ENCODE measurements around the gene PALM. TPM values are rescaled to one million over a fixed set of nuclear protein-coding genes. Genes with fewer than 3 reads are reported as not detected.
A peak's percentile ranks its signal among the peaks of the same experiment; 100 is the strongest.

PALM gene
- total and polyA plus RNA-seq, 3 experiments from 2014 or later = not detected

GRCh38 chr19:704447-704741 is 4.3 kb upstream of the PALM start:
- H3K27ac Mint-ChIP-seq = no peak overlapping the region
- Histone ChIP-seq H3K4me3 (ENCODE audit: low read length) (peak overlapping the region; percentile 25), H3K36me3 (ENCODE audit: insufficient read depth, low read length) (no peaks in the 10 kb centered on the region), H3K27me3 (ENCODE audit: insufficient read depth, low read length, poor library complexity, severe bottlenecking) (peaks cover 8% of the 10 kb centered on the region), H3K4me1 (ENCODE audit: insufficient read depth, low read length) (peaks cover 7% of the 10 kb centered on the region), H3K27ac (ENCODE audit: low read depth, low read length) (no peak overlapping the region), H3K9me3 (ENCODE audit: low read length) (no peaks in the 10 kb centered on the region)
- ChIA-PET CTCF (no interaction called here), POLR2A (interaction anchor here (1.4 kb wide), 1 partner anchor 23 kb away, joined by 3 read pairs; no protein-coding TSS in a partner anchor)
- peaks cover 0 to 8% (median 0%) of the 10 kb centered on the region in 5 donors for H3K9me3 Mint-ChIP-seq
- no peaks in the 10 kb centered on the region for H3K36me3 Mint-ChIP-seq
- H3K27me3 Mint-ChIP-seq = peaks cover 27 to 32% of the 10 kb centered on the region in 2 donors
- DNase-seq = no peak
- peaks cover 3 to 20% (median 14%) of the 10 kb centered on the region in 3 donors for H3K4me1 Mint-ChIP-seq
- H3K4me3 Mint-ChIP-seq = peak overlapping the region in 1 of 7 donors; percentile 23

GRCh38 chr19:709196-709964 is 645 bp downstream of the PALM start:
- peaks cover 8% of the 10 kb centered on the region for H3K27me3 ChIP-seq (ENCODE audit: insufficient read depth, low read length, poor library complexity, severe bottlenecking)
- H3K27ac Mint-ChIP-seq = no peak overlapping the region
- POLR2A ChIA-PET = no interaction called here

GRCh38 chr19:709965-710571 is 1.3 kb downstream of the PALM start:
- Mint-ChIP-seq H3K27ac (no peak overlapping the region), H3K36me3 (peaks cover 0 to 2% (median 0%) of the 10 kb centered on the region in 3 donors), H3K4me1 (peaks cover 0 to 4% (median 3%) of the 10 kb centered on the region in 3 donors), H3K4me3 (no peak overlapping the region), H3K27me3 (peaks cover 28 to 36% of the 10 kb centered on the region in 2 donors), H3K9me3 (peaks cover 0 to 2% (median 0%) of the 10 kb centered on the region in 5 donors)
- H3K27ac ChIP-seq (ENCODE audit: low read depth, low read length) = no peak overlapping the region
- ChIA-PET CTCF (no interaction called here), POLR2A (no interaction called here)
- H3K36me3 ChIP-seq (ENCODE audit: insufficient read depth, low read length) = no peaks in the 10 kb centered on the region
- H3K4me3 ChIP-seq (ENCODE audit: low read length) = no peak overlapping the region
- no peaks in the 10 kb centered on the region for H3K4me1 ChIP-seq (ENCODE audit: insufficient read depth, low read length)
- no peak for DNase-seq
- H3K27me3 ChIP-seq (ENCODE audit: insufficient read depth, low read length, poor library complexity, severe bottlenecking) = peaks cover 8% of the 10 kb centered on the region
- H3K9me3 ChIP-seq (ENCODE audit: low read length) = no peaks in the 10 kb centered on the region

More at GRCh38 chr19:709196-709964, 645 bp downstream of the PALM start:
- Mint-ChIP-seq H3K4me3 (no peak overlapping the region), H3K27me3 (peaks cover 31 to 36% of the 10 kb centered on the region in 2 donors), H3K36me3 (peaks cover 0 to 2% (median 0%) of the 10 kb centered on the region in 3 donors), H3K9me3 (peaks cover 0 to 2% (median 0%) of the 10 kb centered on the region in 5 donors), H3K4me1 (peaks cover 0 to 5% (median 4%) of the 10 kb centered on the region in 3 donors)
- Histone ChIP-seq H3K4me3 (ENCODE audit: low read length) (no peak overlapping the region), H3K4me1 (ENCODE audit: insufficient read depth, low read length) (peaks cover 4% of the 10 kb centered on the region), H3K9me3 (ENCODE audit: low read length) (no peaks in the 10 kb centered on the region), H3K36me3 (ENCODE audit: insufficient read depth, low read length) (no peaks in the 10 kb centered on the region), H3K27ac (ENCODE audit: low read depth, low read length) (no peak overlapping the region)
- CTCF ChIA-PET = no interaction called here
- DNase-seq = no peak

GRCh38 chr19:710767-711166 is 2.0 kb downstream of the PALM start:
- Mint-ChIP-seq H3K4me3 (no peak overlapping the region), H3K9me3 (peaks cover 1 to 4% (median 3%) of the 10 kb centered on the region in 5 donors), H3K36me3 (peaks cover 0 to 2% (median 0%) of the 10 kb centered on the region in 3 donors), H3K27ac (no peak overlapping the region), H3K4me1 (peaks cover 0 to 4% (median 3%) of the 10 kb centered on the region in 3 donors), H3K27me3 (peaks cover 31 to 38% of the 10 kb centered on the region in 2 donors)
- Histone ChIP-seq H3K27ac (ENCODE audit: low read depth, low read length) (no peak overlapping the region), H3K27me3 (ENCODE audit: insufficient read depth, low read length, poor library complexity, severe bottlenecking) (peaks cover 8% of the 10 kb centered on the region), H3K36me3 (ENCODE audit: insufficient read depth, low read length) (no peaks in the 10 kb centered on the region), H3K9me3 (ENCODE audit: low read length) (no peaks in the 10 kb centered on the region), H3K4me3 (ENCODE audit: low read length) (no peak overlapping the region), H3K4me1 (ENCODE audit: insufficient read depth, low read length) (no peaks in the 10 kb centered on the region)
- CTCF ChIA-PET = no interaction called here
- DNase-seq = no peak
- POLR2A ChIA-PET = no interaction called here

- H3K27ac Mint-ChIP-seq = no peak overlapping the region
- peaks cover 0 to 2% (median 0%) of the 10 kb centered on the region in 3 donors for H3K36me3 Mint-ChIP-seq
- H3K9me3 ChIP-seq (ENCODE audit: low read length) = no peaks in the 10 kb centered on the region
- no peak overlapping the region for H3K4me3 ChIP-seq (ENCODE audit: low read length)
- H3K27me3 Mint-ChIP-seq = peaks cover 31 to 41% of the 10 kb centered on the region in 2 donors
- H3K4me3 Mint-ChIP-seq = peak overlapping the region in 1 of 7 donors; percentile 9
- ChIA-PET POLR2A (no interaction called here), CTCF (no interaction called here)
- peaks cover 2 to 5% (median 4%) of the 10 kb centered on the region in 5 donors for H3K9me3 Mint-ChIP-seq
- no peaks in the 10 kb centered on the region for H3K36me3 ChIP-seq (ENCODE audit: insufficient read depth, low read length)
- H3K27ac ChIP-seq (ENCODE audit: low read depth, low read length) = no peak overlapping the region
- H3K4me1 Mint-ChIP-seq = peaks cover 0 to 4% (median 3%) of the 10 kb centered on the region in 3 donors
- no peak for DNase-seq
- H3K4me1 ChIP-seq (ENCODE audit: insufficient read depth, low read length) = no peaks in the 10 kb centered on the region
- peaks cover 8% of the 10 kb centered on the region for H3K27me3 ChIP-seq (ENCODE audit: insufficient read depth, low read length, poor library complexity, severe bottlenecking)
Observed at GRCh38 chr19:711254-711653, 2.5 kb downstream of the PALM start.

GRCh38 chr19:715347-715746 is 6.6 kb downstream of the PALM start:
- no peak overlapping the region for H3K4me3 ChIP-seq (ENCODE audit: low read length)
- CTCF ChIA-PET = no interaction called here
- POLR2A ChIA-PET = no interaction called here
- H3K27me3 ChIP-seq (ENCODE audit: insufficient read depth, low read length, poor library complexity, severe bottlenecking) = no peaks in the 10 kb centered on the region
- H3K27ac Mint-ChIP-seq = no peak overlapping the region
- peaks cover 0 to 2% (median 0%) of the 10 kb centered on the region in 3 donors for H3K4me1 Mint-ChIP-seq
- no peaks in the 10 kb centered on the region for H3K4me1 ChIP-seq (ENCODE audit: insufficient read depth, low read length)
- no peak for DNase-seq
- H3K27ac ChIP-seq (ENCODE audit: low read depth, low read length) = no peak overlapping the region
- peaks cover 0 to 2% (median 0%) of the 10 kb centered on the region in 3 donors for H3K36me3 Mint-ChIP-seq
- H3K36me3 ChIP-seq (ENCODE audit: insufficient read depth, low read length) = no peaks in the 10 kb centered on the region
- H3K9me3 Mint-ChIP-seq = peaks cover 2 to 5% (median 4%) of the 10 kb centered on the region in 5 donors
- no peaks in the 10 kb centered on the region for H3K9me3 ChIP-seq (ENCODE audit: low read length)
- peaks cover 21 to 39% of the 10 kb centered on the region in 2 donors for H3K27me3 Mint-ChIP-seq
- no peak overlapping the region for H3K4me3 Mint-ChIP-seq

- Mint-ChIP-seq H3K9me3 (peaks cover 2 to 5% (median 4%) of the 10 kb centered on the region in 5 donors), H3K27me3 (peaks cover 17 to 33% of the 10 kb centered on the region in 2 donors), H3K4me1 (no peaks in the 10 kb centered on the region), H3K27ac (no peak overlapping the region), H3K4me3 (no peak overlapping the region), H3K36me3 (no peaks in the 10 kb centered on the region)
- DNase-seq = no peak
- ChIA-PET CTCF (no interaction called here), POLR2A (interaction anchor here (0.6 kb wide), 1 partner anchor 510 kb away, joined by 3 read pairs; no protein-coding TSS in a partner anchor)
- no peak overlapping the region for H3K4me3 ChIP-seq (ENCODE audit: low read length)
- H3K4me1 ChIP-seq (ENCODE audit: insufficient read depth, low read length) = no peaks in the 10 kb centered on the region
- no peaks in the 10 kb centered on the region for H3K27me3 ChIP-seq (ENCODE audit: insufficient read depth, low read length, poor library complexity, severe bottlenecking)
- no peaks in the 10 kb centered on the region for H3K9me3 ChIP-seq (ENCODE audit: low read length)
- H3K27ac ChIP-seq (ENCODE audit: low read depth, low read length) = no peak overlapping the region
- H3K36me3 ChIP-seq (ENCODE audit: insufficient read depth, low read length) = no peaks in the 10 kb centered on the region
Observed at GRCh38 chr19:718251-718951, 9.7 kb downstream of the PALM start.
